Measurements from ENCODE around the gene FAAP100.

The FAAP100 gene

DNA sequence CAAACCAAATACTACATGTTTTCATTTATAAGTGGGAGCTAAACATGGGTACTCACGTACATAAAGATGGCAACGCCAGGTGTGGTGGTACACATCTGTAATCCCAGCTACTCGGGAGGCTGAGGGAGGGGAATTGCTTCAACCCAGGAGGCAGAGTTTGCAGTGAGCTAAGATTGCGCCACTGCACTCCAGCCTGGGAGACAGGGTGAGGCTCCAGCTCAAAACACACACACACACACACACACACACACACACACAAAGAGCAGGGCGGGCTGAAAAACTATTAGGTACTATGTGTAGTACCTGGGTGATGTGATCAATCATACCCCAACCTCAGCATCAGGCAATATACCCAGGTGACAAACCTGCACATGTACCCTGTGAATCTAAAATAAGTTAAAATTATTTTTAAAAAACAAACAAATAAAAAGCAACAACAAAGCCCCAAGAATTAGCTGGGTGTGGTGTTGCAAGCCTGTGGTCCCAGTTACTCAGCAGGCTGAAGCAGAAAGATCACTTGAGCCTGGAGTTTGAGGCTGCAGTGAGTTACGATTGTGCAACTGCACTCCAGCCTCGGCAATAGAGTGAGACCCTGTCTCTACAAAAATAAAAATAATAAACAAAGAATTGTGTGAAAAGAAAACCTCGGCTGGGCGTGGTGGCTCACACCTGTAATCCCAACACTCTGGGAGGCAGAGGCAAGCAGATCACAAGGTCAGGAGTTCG is 11.9 kb upstream of the FAAP100 start:
- TF ChIP-seq, protein P1, sequence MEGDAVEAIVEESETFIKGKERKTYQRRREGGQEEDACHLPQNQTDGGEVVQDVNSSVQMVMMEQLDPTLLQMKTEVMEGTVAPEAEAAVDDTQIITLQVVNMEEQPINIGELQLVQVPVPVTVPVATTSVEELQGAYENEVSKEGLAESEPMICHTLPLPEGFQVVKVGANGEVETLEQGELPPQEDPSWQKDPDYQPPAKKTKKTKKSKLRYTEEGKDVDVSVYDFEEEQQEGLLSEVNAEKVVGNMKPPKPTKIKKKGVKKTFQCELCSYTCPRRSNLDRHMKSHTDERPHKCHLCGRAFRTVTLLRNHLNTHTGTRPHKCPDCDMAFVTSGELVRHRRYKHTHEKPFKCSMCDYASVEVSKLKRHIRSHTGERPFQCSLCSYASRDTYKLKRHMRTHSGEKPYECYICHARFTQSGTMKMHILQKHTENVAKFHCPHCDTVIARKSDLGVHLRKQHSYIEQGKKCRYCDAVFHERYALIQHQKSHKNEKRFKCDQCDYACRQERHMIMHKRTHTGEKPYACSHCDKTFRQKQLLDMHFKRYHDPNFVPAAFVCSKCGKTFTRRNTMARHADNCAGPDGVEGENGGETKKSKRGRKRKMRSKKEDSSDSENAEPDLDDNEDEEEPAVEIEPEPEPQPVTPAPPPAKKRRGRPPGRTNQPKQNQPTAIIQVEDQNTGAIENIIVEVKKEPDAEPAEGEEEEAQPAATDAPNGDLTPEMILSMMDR (conservative IDR thresholded peaks at IDR 0.05; ENCODE audit: low read length), result no peak
- TF ChIP-seq EZH2phosphoT487 (IDR thresholded peaks at IDR 0.05; ENCODE audit: borderline replicate concordance), result no peak
- Histone ChIP-seq H3K4me3 (ENCODE audit: low read length, poor library complexity, severe bottlenecking) (no peak overlapping the region), H3K36me3 (ENCODE audit: insufficient read depth, low read length) (peaks cover 72% of the 10 kb centered on the region; the same call in 1 of the 2 replicates), H3K4me2 (ENCODE audit: low read depth, low read length, poor library complexity, severe bottlenecking) (no peak overlapping the region), H3K9me3 (ENCODE audit: insufficient read depth, low read depth, low read length) (no peaks in the 10 kb centered on the region), H3K27me3 (ENCODE audit: insufficient read depth, low read length, poor library complexity, severe bottlenecking) (no peaks in the 10 kb centered on the region), H3K9ac (ENCODE audit: low read depth, low read length, poor library complexity, severe bottlenecking) (no peak overlapping the region), H3K9me2 (replicated peaks; ENCODE audit: low read depth, low read length) (no peaks in the 10 kb centered on the region), H2AFZ (ENCODE audit: low read length) (no peak overlapping the region), H3K79me2 (ENCODE audit: insufficient read depth, low read length) (no peaks in the 10 kb centered on the region), H3K4me1 (ENCODE audit: insufficient read depth, low read length, poor library complexity, severe bottlenecking) (peaks cover 28% of the 10 kb centered on the region), H4K20me1 (ENCODE audit: insufficient read depth, low read length, poor library complexity, severe bottlenecking) (no peaks in the 10 kb centered on the region), H3F3A (ENCODE audit: low read depth) (peaks cover 14% of the 10 kb centered on the region)

DNA sequence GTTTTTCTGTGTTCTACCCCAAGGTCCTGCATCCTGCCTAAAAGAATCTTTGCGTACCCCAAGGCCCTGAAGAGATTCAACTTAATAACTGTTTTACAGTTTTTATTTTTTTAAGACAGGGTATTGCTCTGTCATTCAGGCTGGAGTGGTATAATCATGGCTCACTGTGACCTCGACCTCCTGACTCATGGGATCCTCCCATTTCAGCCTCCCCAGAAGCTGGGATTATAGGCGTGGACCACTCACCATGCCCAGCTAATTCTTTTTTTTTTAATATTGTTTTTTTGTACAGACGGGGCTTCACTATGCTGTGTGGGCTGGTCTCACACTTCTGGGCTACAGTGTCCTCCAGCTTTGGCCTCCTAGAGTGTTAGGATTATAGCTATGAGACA is 9.3 kb upstream of the FAAP100 start:
- Histone ChIP-seq H3K4me2 (ENCODE audit: low read depth, low read length, poor library complexity, severe bottlenecking) (no peak overlapping the region), H3K36me3 (ENCODE audit: insufficient read depth, low read length) (peaks cover 86% of the 10 kb centered on the region; the same call in 1 of the 2 replicates)

DNA sequence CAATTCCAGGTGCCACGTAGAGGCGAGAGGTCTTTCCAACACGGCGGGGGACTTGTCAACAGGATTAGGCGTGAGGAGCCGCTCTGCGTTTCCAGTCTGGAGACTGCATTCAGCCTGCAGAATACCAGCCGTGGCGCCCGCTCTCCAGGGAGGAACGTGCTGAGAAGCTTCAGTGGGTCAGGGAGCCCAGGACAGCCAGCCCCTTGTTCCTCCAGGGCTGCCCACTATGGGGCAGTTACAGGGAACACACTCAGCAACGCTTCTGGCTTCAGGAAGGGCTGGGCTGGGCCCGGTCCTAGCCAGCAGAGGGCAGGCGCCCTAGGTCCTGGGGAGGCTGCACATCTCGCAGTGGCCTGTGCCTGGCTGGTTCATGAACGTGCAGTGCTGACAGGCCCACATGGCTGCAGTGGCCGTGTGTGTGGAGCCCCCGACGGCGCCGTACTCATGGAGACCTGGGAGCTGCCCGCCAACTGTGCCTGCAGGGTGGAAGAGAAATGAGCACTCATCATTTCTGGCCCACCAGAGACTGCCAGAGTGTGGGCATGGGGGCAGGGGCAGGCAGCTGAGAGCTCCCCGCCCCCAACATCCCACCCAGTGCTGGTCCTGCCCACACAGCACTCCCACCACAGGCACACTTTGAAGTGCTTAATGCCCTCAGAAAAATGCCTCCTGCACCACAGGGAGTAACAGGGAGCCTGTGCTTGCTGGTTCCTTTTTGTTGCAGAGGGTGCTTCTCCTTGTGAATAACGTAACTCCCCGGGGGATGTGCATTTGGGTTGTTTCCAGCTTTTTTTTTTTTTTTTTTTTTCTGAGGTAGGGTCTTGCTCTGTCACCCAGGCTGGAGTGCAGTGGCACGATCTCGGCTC is 7.0 kb upstream of the FAAP100 start:
- no peak overlapping the region for H3K9ac ChIP-seq (ENCODE audit: low read depth, low read length, poor library complexity, severe bottlenecking)
- TF ChIP-seq, protein P1 (conservative IDR thresholded peaks at IDR 0.05; ENCODE audit: low read length), result no peak
- no peak for TF ChIP-seq EZH2phosphoT487 (IDR thresholded peaks at IDR 0.05; ENCODE audit: borderline replicate concordance)

More for the DNA sequence above, 9.3 kb upstream of the FAAP100 start:
- no peaks in the 10 kb centered on the region for H3K27me3 ChIP-seq (ENCODE audit: insufficient read depth, low read length, poor library complexity, severe bottlenecking)
- peaks cover 5% of the 10 kb centered on the region; the same call in 1 of the 2 replicates for H3F3A ChIP-seq (ENCODE audit: low read depth)
- H3K9ac ChIP-seq (ENCODE audit: low read depth, low read length, poor library complexity, severe bottlenecking), result no peak overlapping the region
- H2AFZ ChIP-seq (ENCODE audit: low read length), result no peak overlapping the region
- no peaks in the 10 kb centered on the region for H3K9me2 ChIP-seq (replicated peaks; ENCODE audit: low read depth, low read length)
- no peaks in the 10 kb centered on the region for H3K9me3 ChIP-seq (ENCODE audit: insufficient read depth, low read depth, low read length)
- peaks cover 10% of the 10 kb centered on the region for H3K4me1 ChIP-seq (ENCODE audit: insufficient read depth, low read length, poor library complexity, severe bottlenecking)
- no peaks in the 10 kb centered on the region for H4K20me1 ChIP-seq (ENCODE audit: insufficient read depth, low read length, poor library complexity, severe bottlenecking)
- H3K4me3 ChIP-seq (ENCODE audit: low read length, poor library complexity, severe bottlenecking), result no peak overlapping the region
- no peaks in the 10 kb centered on the region for H3K79me2 ChIP-seq (ENCODE audit: insufficient read depth, low read length)
- TF ChIP-seq, protein P1 (conservative IDR thresholded peaks at IDR 0.05; ENCODE audit: low read length), result no peak
- TF ChIP-seq EZH2phosphoT487 (IDR thresholded peaks at IDR 0.05; ENCODE audit: borderline replicate concordance), result no peak

More for the DNA sequence above, 7.0 kb upstream of the FAAP100 start:
- Histone ChIP-seq H4K20me1 (ENCODE audit: insufficient read depth, low read length, poor library complexity, severe bottlenecking) (no peaks in the 10 kb centered on the region), H2AFZ (ENCODE audit: low read length) (no peak overlapping the region), H3K9me3 (ENCODE audit: insufficient read depth, low read depth, low read length) (no peaks in the 10 kb centered on the region), H3K9me2 (replicated peaks; ENCODE audit: low read depth, low read length) (no peaks in the 10 kb centered on the region), H3F3A (ENCODE audit: low read depth) (no peaks in the 10 kb centered on the region), H3K79me2 (ENCODE audit: insufficient read depth, low read length) (no peaks in the 10 kb centered on the region), H3K36me3 (ENCODE audit: insufficient read depth, low read length) (peaks cover 68% of the 10 kb centered on the region; the same call in 1 of the 2 replicates), H3K4me3 (ENCODE audit: low read length, poor library complexity, severe bottlenecking) (no peak overlapping the region), H3K27me3 (ENCODE audit: insufficient read depth, low read length, poor library complexity, severe bottlenecking) (no peaks in the 10 kb centered on the region), H3K4me2 (ENCODE audit: low read depth, low read length, poor library complexity, severe bottlenecking) (no peak overlapping the region), H3K4me1 (ENCODE audit: insufficient read depth, low read length, poor library complexity, severe bottlenecking) (peaks cover 3% of the 10 kb centered on the region)

All from Loucy (cell line).